HCT116 (cell line): ENCODE measurements around the gene KCNH2. TPM values are rescaled to one million over a fixed set of nuclear protein-coding genes. Genes with fewer than 3 reads are reported as not detected.

Source experiments
- ATAC-seq: fragments of 200-7000 bp; cut with Tn5 transposase; 2 replicates; pipeline ENCODE4 v1.9.1; 2020; ENCODE audit warnings: mild to moderate bottlenecking, moderate library complexity
- BruUV-seq: library from RNA; stranded (reverse); fragments of 400-500 nt; replicated peaks from 2 replicates; lab custom pipeline; 2021; lab: Mats Ljungman, UMichigan
- CTCF ChIA-PET: fragments of 300-600 bp; sonication (Branson Sonifier 250); formaldehyde crosslinking; loops from one replicate; lab custom pipeline; 2021; ENCODE audit warnings: antibody characterized with exemption; lab: Charles Lee
- POLR2A ChIA-PET: fragments of 300-600, 350-600 bp; sonication (Branson Sonifier 250); formaldehyde crosslinking; loops from one replicate; lab custom pipeline; 2021; ENCODE audit warnings: antibody characterized with exemption; lab: Charles Lee
- RAD21 ChIA-PET, 2 experiments: fragments of 300-600 bp; sonication (Branson Sonifier 250); formaldehyde crosslinking; loops; one replicate each; lab custom pipeline; 2023; ENCODE audit warnings: low total read pairs in 2 of 2; ENCODE audit not compliant: uncharacterized antibody in 2 of 2, unreplicated experiment in 2 of 2, low non-redundant PET in 1 of 2; lab: Charles Lee
- DNase-seq: peaks from one replicate; pipeline ENCODE4 v3.0.0-alpha.2; 2010; ENCODE audit warnings: low read depth, low spot score
- H2AFZ ChIP-seq: fragments of 200-600 bp; shearing (Covaris generic), sonication (generic); 2 replicates; pipeline ENCODE4 v1.6.1; 2017; ENCODE audit warnings: low read depth, mixed run types, mixed read lengths, antibody characterized with exemption, low read length; ENCODE audit not compliant: poor library complexity, severe bottlenecking
- H3K27ac ChIP-seq: 2 replicates; pipeline ENCODE4 v1.5.1; 2012; ENCODE audit warnings: low read depth, low read length
- H3K27me3 ChIP-seq: fragments of 200-600 bp; sonication (generic); 2 replicates; pipeline ENCODE4 v1.6.1; 2016; ENCODE audit warnings: mixed run types, low read length, mixed read lengths; ENCODE audit not compliant: insufficient read depth
- H3K36me3 ChIP-seq, 2 experiments: fragments of 200-500 bp in 1 of 2; fragments of 200-600 bp in 1 of 2; sonication (Bioruptor generic) in 1 of 2; sonication (generic) in 1 of 2; 2 replicates each; pipeline versions ENCODE4 v1.5.1 to v1.6.1; 2014 to 2016; ENCODE audit warnings: low read length in 2 of 2, inconsistent platforms in 1 of 2, mixed read lengths in 1 of 2, mixed run types in 1 of 2; ENCODE audit not compliant: insufficient read depth in 2 of 2, control insufficient read depth in 1 of 2
- H3K4me1 ChIP-seq, 2 experiments: fragments of 200-600 bp in 1 of 2; sonication (generic) in 1 of 2; 2 replicates each; pipeline versions ENCODE4 v1.5.1 to v1.6.1; 2012 to 2017; ENCODE audit warnings: low read length in 2 of 2, inconsistent platforms in 1 of 2, mild to moderate bottlenecking in 1 of 2, mixed read lengths in 1 of 2, mixed run types in 1 of 2, moderate library complexity in 1 of 2; ENCODE audit not compliant: insufficient read depth in 2 of 2, control insufficient read depth in 1 of 2
- H3K4me2 ChIP-seq: fragments of 200-600 bp; sonication (generic); 2 replicates; pipeline ENCODE4 v1.6.1; 2017; ENCODE audit warnings: mixed run types, low read length, mixed read lengths
- H3K4me3 ChIP-seq, 2 experiments: fragments of 200-600 bp in 1 of 2; sonication (generic) in 1 of 2; replicated peaks in 1 of 2; 2 replicates each; pipeline ENCODE4 v1.5.1; 2011 to 2016; ENCODE audit warnings: low read length in 2 of 2, control low read depth in 1 of 2, low read depth in 1 of 2, mild to moderate bottlenecking in 1 of 2, mixed read lengths in 1 of 2, mixed run types in 1 of 2
- H3K79me2 ChIP-seq: fragments of 200-600 bp; sonication (generic); 2 replicates; pipeline ENCODE4 v1.6.1; 2017; ENCODE audit warnings: mild to moderate bottlenecking, mixed run types, low read length, moderate library complexity, mixed read lengths; ENCODE audit not compliant: insufficient read depth
- H3K9ac ChIP-seq: fragments of 200-600 bp; sonication (generic); 2 replicates; pipeline ENCODE4 v1.6.1; 2016; ENCODE audit warnings: low read length, mixed read lengths
- H3K9me2 ChIP-seq: fragments of 200-600 bp; sonication (generic), shearing (Covaris generic); 2 replicates; pipeline ENCODE4 v1.6.1; 2017; ENCODE audit warnings: mixed run types, mild to moderate bottlenecking, moderate library complexity; ENCODE audit not compliant: insufficient read depth
- H3K9me3 ChIP-seq, 2 experiments: fragments of 200-500 bp in 1 of 2; fragments of 200-600 bp in 1 of 2; sonication (Bioruptor generic) in 1 of 2; sonication (generic) in 1 of 2; 2 replicates each; pipeline ENCODE4 v1.6.1; 2014 to 2017; ENCODE audit warnings: low read length in 2 of 2, mixed read lengths in 2 of 2, inconsistent platforms in 1 of 2, low read depth in 1 of 2, mild to moderate bottlenecking in 1 of 2, mixed run types in 1 of 2, moderate library complexity in 1 of 2; ENCODE audit not compliant: control insufficient read depth in 1 of 2, insufficient read depth in 1 of 2
- H4K20me1 ChIP-seq: fragments of 200-600 bp; sonication (generic), shearing (Covaris generic); 2 replicates; pipeline ENCODE4 v1.6.1; 2017; ENCODE audit warnings: mixed run types, mild to moderate bottlenecking, moderate library complexity; ENCODE audit not compliant: insufficient read depth
- ATF3 ChIP-seq: IDR thresholded peaks from 2 replicates; pipeline ENCODE4 v1.6.1; 2012
- CEBPB ChIP-seq: IDR thresholded peaks from 2 replicates; pipeline ENCODE4 v1.6.1; 2012; ENCODE audit warnings: low read depth
- EGR1 ChIP-seq: IDR thresholded peaks from 2 replicates; pipeline ENCODE4 v1.6.1; 2012; ENCODE audit warnings: low read depth
- ELF1 ChIP-seq: IDR thresholded peaks from 2 replicates; pipeline ENCODE4 v1.6.1; 2012; ENCODE audit warnings: low read depth, borderline replicate concordance
- FOSL1 ChIP-seq: IDR thresholded peaks from 2 replicates; pipeline ENCODE4 v1.6.1; 2012; ENCODE audit warnings: low read depth
- JUND ChIP-seq: IDR thresholded peaks from 2 replicates; pipeline ENCODE4 v1.6.1; 2012
- MAX ChIP-seq: IDR thresholded peaks from 2 replicates; pipeline ENCODE4 v1.6.1; 2012
- POLR2A ChIP-seq: IDR thresholded peaks from 2 replicates; pipeline ENCODE4 v1.7.0; 2011; ENCODE audit warnings: borderline replicate concordance; ENCODE audit not compliant: insufficient read depth, insufficient read length; ENCODE audit errors: extremely low read depth
- RAD21 ChIP-seq: IDR thresholded peaks from 2 replicates; pipeline ENCODE4 v1.6.1; 2012; ENCODE audit warnings: low read depth, mild to moderate bottlenecking
- SIN3A ChIP-seq: IDR thresholded peaks from 2 replicates; pipeline ENCODE4 v1.6.1; 2012; ENCODE audit warnings: low read depth
- SP1 ChIP-seq: IDR thresholded peaks from 2 replicates; pipeline ENCODE4 v1.6.1; 2012; ENCODE audit warnings: low read depth
- TCF7L2 ChIP-seq: IDR thresholded peaks from 2 replicates; pipeline ENCODE4 v1.7.0; 2011; ENCODE audit warnings: borderline replicate concordance, inconsistent platforms; ENCODE audit not compliant: insufficient read depth, insufficient read length; ENCODE audit errors: extremely low read depth
- YY1 ChIP-seq: IDR thresholded peaks from 2 replicates; pipeline ENCODE4 v1.6.1; 2011; ENCODE audit warnings: low read length, low read depth, moderate library complexity, mild to moderate bottlenecking; ENCODE audit not compliant: insufficient replicate concordance; ENCODE audit errors: extremely low read depth
- ZBTB33 ChIP-seq: IDR thresholded peaks from 2 replicates; pipeline ENCODE4 v1.6.1; 2011; ENCODE audit warnings: mild to moderate bottlenecking, low read length, moderate library complexity; ENCODE audit not compliant: insufficient replicate concordance; ENCODE audit errors: extremely low read depth
- intact Hi-C: fragments of 100-400 bp; cut with micrococcal nuclease; formaldehyde crosslinking; loops from 2 replicates; pipeline ENCODE4 v1.10.0; 2022
- total RNA-seq: library from RNA; stranded (reverse); gene quantifications from one replicate; pipeline ENCODE4 v1.2.1, GENCODE V29; 2021; ENCODE audit not compliant: unreplicated experiment
- TF ChIP-seq, protein P1 (sequence below), 3 experiments: fragments of 200-600 bp in 1 of 3; sonication (generic) in 1 of 3; IDR thresholded peaks in 2 of 3; conservative IDR thresholded peaks in 1 of 3; 2 replicates each; pipeline ENCODE4 v1.5.1; 2012 to 2017; ENCODE audit warnings: low read depth in 2 of 3, low read length in 2 of 3, antibody characterized with exemption in 1 of 3, borderline replicate concordance in 1 of 3, control low read depth in 1 of 3, mild to moderate bottlenecking in 1 of 3, mixed read lengths in 1 of 3, mixed run types in 1 of 3, moderate library complexity in 1 of 3; ENCODE audit not compliant: insufficient read depth in 1 of 3

The KCNH2 gene
- total RNA-seq, 1 experiment from 2014 or later = 9.7 TPM

DNA sequence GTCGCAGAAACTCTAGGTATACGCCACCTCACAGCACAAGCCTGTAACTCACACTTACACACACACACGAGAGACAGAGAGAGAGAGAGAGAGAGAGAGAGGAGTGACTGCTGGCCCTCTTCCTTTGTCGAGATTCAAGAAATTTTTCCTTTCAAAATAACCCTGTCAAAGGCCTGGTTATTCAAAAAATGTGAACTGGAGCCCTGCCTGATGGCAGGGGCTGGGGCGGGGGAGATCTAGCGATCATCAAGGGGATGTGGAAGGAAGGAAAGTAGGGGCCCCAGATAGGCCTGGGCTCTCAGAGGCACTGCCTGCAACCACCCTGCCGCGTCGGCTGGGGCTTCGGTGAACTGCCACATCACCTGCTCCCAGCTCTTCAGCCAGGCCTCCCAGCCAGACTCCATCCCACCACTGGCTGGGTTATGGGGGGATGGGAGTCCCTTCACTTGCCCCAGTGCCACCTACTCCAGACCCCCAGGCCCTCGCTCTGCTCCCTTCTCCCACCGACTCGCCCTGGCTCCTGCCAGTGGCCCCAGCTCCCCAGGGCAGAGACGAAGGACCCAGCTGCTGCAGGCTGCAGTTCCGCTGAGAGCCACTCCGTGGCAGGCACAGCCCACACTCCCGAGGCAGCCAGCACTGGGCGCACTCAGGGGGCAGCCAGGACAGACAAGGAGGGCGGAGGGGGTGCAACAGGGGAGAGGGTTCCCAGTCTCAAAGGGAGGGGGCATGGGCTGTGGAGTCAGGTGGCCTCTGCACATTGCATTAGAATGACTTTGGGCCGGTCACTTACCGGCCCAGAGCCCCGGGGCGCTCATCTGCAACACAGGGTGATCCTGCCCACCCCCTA, 15.3 kb downstream of the KCNH2 start:
- Histone ChIP-seq H3K9me3 (no peaks in the 10 kb centered on the region), H4K20me1 (no peaks in the 10 kb centered on the region), H2AFZ (no peak overlapping the region), H3K27ac (no peak overlapping the region), H3K9me2 (no peaks in the 10 kb centered on the region), H3K79me2 (no peaks in the 10 kb centered on the region), H3K4me1 (peaks cover 20 to 27% of the 10 kb centered on the region in 2 experiments), H3K4me3 (no peak overlapping the region), H3K9ac (no peak overlapping the region), H3K36me3 (no peaks in the 10 kb centered on the region), H3K4me2 (no peak overlapping the region), H3K27me3 (no peaks in the 10 kb centered on the region)
- TF ChIP-seq POLR2A = no peak
- TF ChIP-seq EGR1 = no peak
- TF ChIP-seq, protein P1, sequence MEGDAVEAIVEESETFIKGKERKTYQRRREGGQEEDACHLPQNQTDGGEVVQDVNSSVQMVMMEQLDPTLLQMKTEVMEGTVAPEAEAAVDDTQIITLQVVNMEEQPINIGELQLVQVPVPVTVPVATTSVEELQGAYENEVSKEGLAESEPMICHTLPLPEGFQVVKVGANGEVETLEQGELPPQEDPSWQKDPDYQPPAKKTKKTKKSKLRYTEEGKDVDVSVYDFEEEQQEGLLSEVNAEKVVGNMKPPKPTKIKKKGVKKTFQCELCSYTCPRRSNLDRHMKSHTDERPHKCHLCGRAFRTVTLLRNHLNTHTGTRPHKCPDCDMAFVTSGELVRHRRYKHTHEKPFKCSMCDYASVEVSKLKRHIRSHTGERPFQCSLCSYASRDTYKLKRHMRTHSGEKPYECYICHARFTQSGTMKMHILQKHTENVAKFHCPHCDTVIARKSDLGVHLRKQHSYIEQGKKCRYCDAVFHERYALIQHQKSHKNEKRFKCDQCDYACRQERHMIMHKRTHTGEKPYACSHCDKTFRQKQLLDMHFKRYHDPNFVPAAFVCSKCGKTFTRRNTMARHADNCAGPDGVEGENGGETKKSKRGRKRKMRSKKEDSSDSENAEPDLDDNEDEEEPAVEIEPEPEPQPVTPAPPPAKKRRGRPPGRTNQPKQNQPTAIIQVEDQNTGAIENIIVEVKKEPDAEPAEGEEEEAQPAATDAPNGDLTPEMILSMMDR (IDR thresholded peaks at IDR 0.05 in 2 of 3, conservative IDR thresholded peaks at IDR 0.05 in 1 of 3; ENCODE audit: borderline replicate concordance in 1 of 3, insufficient read depth in 1 of 3, low read depth in 2 of 3, low read length in 2 of 3) = peak; percentile 87 to 94 (median 90)
- TF ChIP-seq RAD21 = peak; percentile 91
- TF ChIP-seq FOSL1 = no peak
- TF ChIP-seq ELF1 = no peak
- no peak for TF ChIP-seq SIN3A
- TF ChIP-seq ATF3 = no peak
- no peak for TF ChIP-seq CEBPB
- TF ChIP-seq JUND = no peak
- TF ChIP-seq MAX = no peak
- TF ChIP-seq SP1 = no peak
- TF ChIP-seq TCF7L2 = no peak
- TF ChIP-seq YY1 = no peak
- TF ChIP-seq ZBTB33 = no peak
- intact Hi-C loops = loop anchor here (1.0 kb wide), 3 partner anchors 56 to 210 kb away; no protein-coding TSS in a partner anchor
- DNase-seq (no peak), ATAC-seq (peak; percentile 84)
- POLR2A ChIA-PET = interaction anchor here (1.3 kb wide), 1 partner anchor 47 kb away, joined by 3 read pairs; no protein-coding TSS in a partner anchor
- RAD21 ChIA-PET = interaction anchor here (0.6 to 1.0 kb wide), 9 partner anchors 18 to 1814 kb away, joined by 3 to 4 read pairs (median 3); partner anchors contain the start of gene ATG9B (in 1 of the 2)
- CTCF ChIA-PET = interaction anchor here (1.0 to 3.3 kb wide), 7 partner anchors 17 to 161 kb away, joined by 3 to 25 read pairs (median 4); no protein-coding TSS in a partner anchor
- BruUV-seq = no TSS peak
